Non-pigmented ciliary epithelial cell (primary cell): ENCODE measurements around the gene CHCHD1.
"Not testable (repeated sequence)": the region's sequence is repeated elsewhere in the genome, so short reads cannot be mapped to it uniquely, and the experiment has no call there.

ENCODE experiments used
- DNase-seq: peaks from one replicate; pipeline ENCODE4 v3.0.0-alpha.2; 2010; ENCODE audit warnings: low read depth

CHCHD1 gene

GRCh38 chr10:73813333-73813732 lies 31.5 kb downstream of the CHCHD1 start:
- DNase-seq: no peak

GRCh38 chr10:73814276-73814895 lies 32.5 kb downstream of the CHCHD1 start:
- no peak for DNase-seq

- DNase-seq: no peak
Observed at GRCh38 chr10:73814896-73815718, 33.3 kb downstream of the CHCHD1 start.

GRCh38 chr10:73815719-73816030 lies 33.8 kb downstream of the CHCHD1 start:
- DNase-seq: no peak

GRCh38 chr10:73816917-73817729 lies 35.3 kb downstream of the CHCHD1 start:
- no peak for DNase-seq

GRCh38 chr10:73817826-73818225 lies 36.0 kb downstream of the CHCHD1 start:
- no peak for DNase-seq

GRCh38 chr10:73818402-73818801 lies 36.6 kb downstream of the CHCHD1 start:
- no peak for DNase-seq

GRCh38 chr10:73819081-73819480 lies 37.2 kb downstream of the CHCHD1 start:
- no peak for DNase-seq

GRCh38 chr10:73819513-73820093 lies 37.8 kb downstream of the CHCHD1 start:
- DNase-seq: no peak

GRCh38 chr10:73823391-73823790 lies 41.5 kb downstream of the CHCHD1 start:
- no peak for DNase-seq

GRCh38 chr10:73824146-73824725 lies 42.4 kb downstream of the CHCHD1 start:
- DNase-seq: no peak

GRCh38 chr10:73827346-73828089 lies 45.7 kb downstream of the CHCHD1 start:
- no peak for DNase-seq

GRCh38 chr10:73828161-73828560 lies 46.3 kb downstream of the CHCHD1 start:
- no peak for DNase-seq

- not testable (repeated sequence) for DNase-seq
Observed at GRCh38 chr10:73829090-73829489, 47.2 kb downstream of the CHCHD1 start.
